ENCODE measurements around the gene ANKRD10.

DNA sequence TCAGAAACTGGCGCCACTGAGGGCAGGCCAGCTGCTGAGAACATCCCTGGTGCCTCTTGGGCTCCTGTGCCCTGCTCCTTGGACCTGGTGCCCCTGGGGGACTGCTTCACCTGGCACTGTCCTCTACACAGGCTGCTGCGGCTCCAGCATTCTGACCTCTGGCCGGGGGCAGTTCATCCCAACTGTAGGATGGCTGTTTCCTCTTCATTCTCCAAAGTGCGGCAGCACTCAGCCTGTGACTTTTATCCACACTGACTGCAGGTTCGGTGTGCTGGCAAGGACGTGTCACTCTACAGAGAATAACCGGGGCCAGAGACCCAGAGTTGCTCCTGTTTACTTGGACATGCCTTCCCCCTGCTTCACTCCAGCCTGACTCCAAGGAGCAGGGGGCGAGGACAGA is 7.6 kb upstream of the ANKRD10 start:
- TF ChIP-seq, protein P1, sequence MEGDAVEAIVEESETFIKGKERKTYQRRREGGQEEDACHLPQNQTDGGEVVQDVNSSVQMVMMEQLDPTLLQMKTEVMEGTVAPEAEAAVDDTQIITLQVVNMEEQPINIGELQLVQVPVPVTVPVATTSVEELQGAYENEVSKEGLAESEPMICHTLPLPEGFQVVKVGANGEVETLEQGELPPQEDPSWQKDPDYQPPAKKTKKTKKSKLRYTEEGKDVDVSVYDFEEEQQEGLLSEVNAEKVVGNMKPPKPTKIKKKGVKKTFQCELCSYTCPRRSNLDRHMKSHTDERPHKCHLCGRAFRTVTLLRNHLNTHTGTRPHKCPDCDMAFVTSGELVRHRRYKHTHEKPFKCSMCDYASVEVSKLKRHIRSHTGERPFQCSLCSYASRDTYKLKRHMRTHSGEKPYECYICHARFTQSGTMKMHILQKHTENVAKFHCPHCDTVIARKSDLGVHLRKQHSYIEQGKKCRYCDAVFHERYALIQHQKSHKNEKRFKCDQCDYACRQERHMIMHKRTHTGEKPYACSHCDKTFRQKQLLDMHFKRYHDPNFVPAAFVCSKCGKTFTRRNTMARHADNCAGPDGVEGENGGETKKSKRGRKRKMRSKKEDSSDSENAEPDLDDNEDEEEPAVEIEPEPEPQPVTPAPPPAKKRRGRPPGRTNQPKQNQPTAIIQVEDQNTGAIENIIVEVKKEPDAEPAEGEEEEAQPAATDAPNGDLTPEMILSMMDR (IDR thresholded peaks at IDR 0.05) = no peak
- no peak for TF ChIP-seq POLR2A (IDR thresholded peaks at IDR 0.05)
